HG02623 (cell line): Measurements from ENCODE around the gene UBAC2.

Source experiments
- ATAC-seq: cut with Tn5 transposase; IDR thresholded peaks from one replicate; pipeline ENCODE4 v1.9.1; 2021; ENCODE audit warnings: moderate library complexity; ENCODE audit not compliant: unreplicated experiment

Gene UBAC2

GRCh38 chr13:99289674-99290337 lies 89.2 kb downstream of the UBAC2 start:
- no peak for ATAC-seq

GRCh38 chr13:99290894-99291293 lies 90.2 kb downstream of the UBAC2 start:
- no peak for ATAC-seq

DNA sequence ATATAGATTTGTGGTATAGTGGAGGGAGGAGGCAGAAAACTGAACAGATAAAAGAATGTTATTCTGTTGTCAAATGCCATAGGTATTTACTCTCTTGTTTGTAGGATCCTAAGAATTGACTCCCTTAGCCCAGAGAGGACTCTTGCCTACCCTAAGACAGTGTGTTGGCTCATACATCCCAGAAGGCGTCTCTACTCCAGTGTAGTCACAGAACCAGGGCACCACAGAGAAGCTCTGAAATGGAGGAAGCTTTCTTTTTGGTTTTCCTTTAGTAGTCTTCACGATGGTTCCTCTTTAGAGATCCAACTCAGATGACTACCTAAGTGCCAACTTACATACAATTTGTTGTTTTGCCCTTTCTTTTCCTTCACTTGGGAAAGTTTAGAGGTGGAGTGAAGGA lies 92.5 kb downstream of the UBAC2 start:
- no peak for ATAC-seq

DNA sequence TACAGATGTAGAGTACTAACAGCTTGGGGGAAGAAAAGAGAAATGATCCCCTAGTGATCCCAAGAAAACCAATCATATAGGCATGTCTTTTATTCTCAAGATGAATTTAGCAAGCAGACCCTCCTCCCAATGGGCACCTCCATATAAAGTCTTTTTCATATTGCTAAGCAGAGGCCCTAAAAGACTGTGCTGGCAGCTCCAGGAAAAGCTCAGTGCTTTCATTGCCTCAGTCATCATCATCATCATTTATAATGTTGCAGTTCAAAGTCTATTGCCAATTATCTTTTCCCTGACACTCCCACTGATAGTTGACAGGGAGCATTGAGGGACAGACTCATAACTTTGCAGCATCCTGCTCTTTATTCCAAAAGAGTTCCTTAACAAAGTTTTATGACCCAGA lies 93.5 kb downstream of the UBAC2 start:
- no peak for ATAC-seq

DNA sequence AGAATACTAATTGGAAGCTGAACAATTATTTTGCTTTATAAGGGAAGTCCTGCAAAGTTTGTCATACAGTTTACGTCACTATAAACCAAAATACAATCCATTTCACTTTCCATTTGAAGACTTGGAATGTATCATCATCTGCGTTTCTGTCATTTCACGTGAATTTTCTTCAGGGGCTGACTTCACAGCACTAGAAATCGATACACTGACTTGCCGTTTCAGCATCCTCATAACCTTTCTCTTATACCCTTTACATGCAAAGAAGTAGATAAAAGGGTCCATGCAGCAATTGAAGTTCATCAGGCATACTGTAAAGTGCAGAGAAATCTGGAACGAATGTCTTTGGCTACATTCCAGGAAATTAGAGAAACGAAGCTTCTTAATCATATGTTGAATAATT lies 94.3 kb downstream of the UBAC2 start:
- ATAC-seq = no peak

DNA sequence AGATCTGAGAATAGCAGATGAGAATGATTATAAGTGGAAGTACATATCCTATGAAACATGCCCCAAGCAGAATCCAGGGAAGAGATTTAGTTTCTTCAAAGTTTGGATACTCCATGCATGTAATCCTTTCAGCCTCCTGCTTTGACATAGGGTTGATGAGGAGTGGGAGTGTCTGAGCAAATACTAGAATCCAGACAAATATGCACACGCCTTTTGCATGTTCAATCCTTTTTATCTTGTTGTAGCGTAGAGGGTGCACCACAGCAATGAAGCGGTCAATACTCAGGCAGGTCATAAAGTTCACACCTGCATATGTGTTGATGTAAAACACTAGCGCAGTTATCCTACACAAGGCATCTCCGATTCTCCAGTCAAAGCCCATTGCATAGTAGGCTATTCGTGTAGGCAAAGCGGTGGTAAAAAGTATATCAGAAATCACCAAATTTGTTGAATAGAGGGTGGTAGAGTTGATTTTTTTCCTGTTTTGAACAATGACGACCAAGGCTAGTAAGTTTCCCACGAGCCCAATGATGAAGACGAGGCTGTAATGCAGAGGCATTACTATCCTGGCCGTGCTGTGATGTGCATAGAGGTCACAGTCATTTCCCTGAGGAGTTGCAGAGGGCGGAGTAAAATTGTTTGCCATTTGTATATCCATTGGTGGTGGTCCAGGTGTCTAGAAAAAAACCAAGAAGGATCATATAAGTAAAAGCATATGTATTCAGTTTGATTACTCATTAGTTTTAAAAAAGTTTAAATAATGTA lies 95.0 kb downstream of the UBAC2 start:
- no peak for ATAC-seq

- peak; percentile 51 for ATAC-seq
Observed at GRCh38 chr13:99296398-99296797, 95.7 kb downstream of the UBAC2 start.

- no peak for ATAC-seq
Observed at GRCh38 chr13:99297331-99297730, 96.7 kb downstream of the UBAC2 start.

- ATAC-seq = no peak
Observed at GRCh38 chr13:99298056-99298455, 97.4 kb downstream of the UBAC2 start.

DNA sequence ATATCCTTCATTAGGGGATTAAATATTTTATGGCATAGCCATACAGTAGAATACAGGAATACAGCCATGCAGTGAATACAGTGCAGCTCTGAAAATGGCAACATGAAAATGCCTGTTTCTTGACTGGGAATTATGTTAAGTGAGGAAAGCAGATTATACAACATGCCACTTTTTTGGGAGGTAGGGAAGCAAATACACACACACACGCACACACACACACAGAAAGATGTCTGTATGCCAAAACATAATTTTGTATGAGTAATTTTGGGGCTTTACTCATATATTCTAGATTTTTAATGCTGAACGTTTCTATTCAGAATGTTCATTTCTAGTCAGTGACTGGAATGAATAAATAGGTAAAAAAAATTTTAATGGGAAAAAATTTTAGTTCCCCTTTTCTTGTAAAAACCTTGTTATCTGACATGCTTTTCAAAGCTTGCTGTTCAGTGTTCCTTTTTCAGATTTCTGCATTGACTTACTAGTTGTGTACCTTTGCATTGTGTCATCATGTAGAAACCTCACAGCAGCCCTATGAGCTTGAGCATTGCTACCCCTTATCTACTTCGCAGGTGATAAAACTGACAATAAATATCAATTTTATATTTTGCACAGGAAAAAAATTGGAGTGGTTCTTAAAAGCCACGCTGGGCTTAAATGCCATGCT lies 98.7 kb downstream of the UBAC2 start:
- ATAC-seq = no peak

- no peak for ATAC-seq
Observed at GRCh38 chr13:99299920-99300341, 99.3 kb downstream of the UBAC2 start.

GRCh38 chr13:99301056-99301838 lies 100.6 kb downstream of the UBAC2 start:
- no peak for ATAC-seq

GRCh38 chr13:99301913-99302636 lies 101.4 kb downstream of the UBAC2 start:
- no peak for ATAC-seq

DNA sequence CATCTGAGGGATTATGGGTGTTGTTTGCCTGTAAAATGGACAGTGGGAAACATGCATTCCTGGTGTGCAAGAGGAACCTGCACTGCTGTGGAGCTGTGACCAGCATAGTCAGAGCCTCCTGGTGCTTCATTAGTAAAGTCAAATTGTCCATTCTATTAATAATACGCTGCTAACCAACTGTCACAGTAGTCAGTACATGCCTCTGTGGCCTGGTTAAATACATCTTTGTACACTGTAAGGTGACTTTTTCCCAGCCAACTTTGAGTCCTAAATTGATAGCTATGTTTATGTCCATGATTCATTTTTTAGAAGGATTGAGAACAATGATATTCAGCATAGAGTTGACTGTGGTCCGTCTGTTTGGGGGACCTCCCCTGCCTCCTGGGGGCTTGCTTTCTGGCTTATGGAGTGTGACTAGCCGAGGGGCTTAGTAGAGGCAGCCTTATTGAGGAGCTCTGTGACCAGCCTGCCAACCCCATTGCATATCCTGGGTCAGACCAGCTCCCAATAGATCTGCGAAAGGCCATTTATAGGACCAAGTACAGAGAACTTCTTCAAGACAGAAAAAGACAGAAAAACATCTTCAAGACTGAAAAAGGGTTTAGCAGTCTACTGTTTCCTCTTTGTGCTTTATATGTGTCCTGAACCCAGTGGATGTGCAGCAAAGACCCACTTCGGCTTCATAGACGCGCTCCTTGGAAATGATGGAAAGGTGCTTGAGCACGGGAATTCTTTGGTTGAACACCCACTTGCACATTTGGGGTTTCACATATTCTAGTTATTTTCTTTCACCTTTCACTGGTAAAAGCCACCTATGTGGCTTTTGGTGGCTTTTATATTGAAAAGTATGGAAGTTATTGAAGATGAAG lies 102.2 kb downstream of the UBAC2 start:
- no peak for ATAC-seq

GRCh38 chr13:99303863-99304521 lies 103.3 kb downstream of the UBAC2 start:
- no peak for ATAC-seq

GRCh38 chr13:99304541-99304940 lies 103.9 kb downstream of the UBAC2 start:
- no peak for ATAC-seq

DNA sequence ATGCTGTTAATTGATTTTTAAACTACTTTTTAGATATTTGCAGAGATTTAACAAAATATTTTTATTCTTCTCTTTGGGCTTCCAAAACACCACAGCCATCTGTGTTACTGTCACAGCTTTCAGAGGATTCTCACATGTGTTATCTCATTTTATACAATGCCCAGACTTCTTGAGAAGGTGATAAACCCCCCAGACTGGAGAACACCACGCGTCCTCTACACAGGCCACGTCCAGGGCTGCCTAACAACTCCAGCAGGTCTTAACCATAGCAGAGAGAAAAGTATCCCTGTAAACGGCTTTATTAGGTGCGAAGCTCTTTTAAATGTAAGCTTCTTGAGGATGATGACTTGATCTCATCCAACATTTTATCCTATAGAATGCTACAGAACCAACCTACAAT lies 104.5 kb downstream of the UBAC2 start:
- no peak for ATAC-seq

GRCh38 chr13:99305566-99305965 lies 104.9 kb downstream of the UBAC2 start:
- no peak for ATAC-seq

- ATAC-seq = peak; percentile 55
Observed at GRCh38 chr13:99307247-99307646, 106.6 kb downstream of the UBAC2 start, which contains the start of gene GPR183. GPR183 (minus strand) TSS chr13:99307399; CDS start chr13:99296145, 11,254 bp downstream.
